HG03039 (cell line): ENCODE data around the gene DYNC1H1.

Experiments
- ATAC-seq: cut with Tn5 transposase; IDR thresholded peaks from one replicate; pipeline ENCODE4 v1.9.1; 2021; ENCODE audit warnings: mild to moderate bottlenecking, moderate library complexity; ENCODE audit not compliant: unreplicated experiment

DYNC1H1 gene

DNA sequence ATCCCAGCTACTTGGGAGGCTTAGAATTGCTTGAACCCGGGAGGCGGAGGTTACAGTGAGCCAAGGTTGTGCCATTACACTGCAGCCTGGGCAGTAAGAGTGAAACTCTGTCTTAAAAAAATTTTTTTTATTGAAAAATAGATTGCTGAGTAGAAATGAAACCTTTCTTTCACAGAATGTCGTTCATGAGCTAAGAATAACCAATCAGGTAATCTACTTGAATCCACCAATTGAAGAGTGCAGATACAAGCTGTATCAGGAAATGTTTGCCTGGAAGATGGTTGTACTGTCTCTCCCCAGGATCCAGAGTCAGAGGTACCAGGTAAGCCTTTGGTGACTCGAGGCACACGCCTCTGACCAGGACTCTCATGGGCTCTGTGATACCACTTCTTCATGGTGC lies 27.0 kb downstream of the DYNC1H1 start:
- no peak for ATAC-seq

DNA sequence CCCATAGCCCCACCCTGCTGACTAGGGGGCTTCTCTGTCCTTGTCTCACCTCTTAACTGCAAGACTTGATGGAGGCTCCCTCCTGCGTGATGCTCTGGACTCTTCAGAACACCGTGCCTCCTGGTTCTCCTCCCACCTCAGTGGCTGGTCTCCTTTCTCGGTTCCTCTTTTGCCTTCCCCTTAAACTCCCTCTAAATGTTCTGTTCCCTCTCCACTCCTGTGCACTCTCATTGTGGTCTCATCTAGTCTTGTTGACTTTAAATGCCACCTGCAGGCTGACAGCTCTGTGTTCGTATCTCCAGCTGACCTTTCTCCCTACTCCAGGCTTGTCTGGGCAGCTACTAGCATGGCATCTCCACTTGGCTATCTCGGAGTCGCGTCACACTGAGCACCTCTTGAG lies 28.3 kb downstream of the DYNC1H1 start:
- ATAC-seq: peak; percentile 86

DNA sequence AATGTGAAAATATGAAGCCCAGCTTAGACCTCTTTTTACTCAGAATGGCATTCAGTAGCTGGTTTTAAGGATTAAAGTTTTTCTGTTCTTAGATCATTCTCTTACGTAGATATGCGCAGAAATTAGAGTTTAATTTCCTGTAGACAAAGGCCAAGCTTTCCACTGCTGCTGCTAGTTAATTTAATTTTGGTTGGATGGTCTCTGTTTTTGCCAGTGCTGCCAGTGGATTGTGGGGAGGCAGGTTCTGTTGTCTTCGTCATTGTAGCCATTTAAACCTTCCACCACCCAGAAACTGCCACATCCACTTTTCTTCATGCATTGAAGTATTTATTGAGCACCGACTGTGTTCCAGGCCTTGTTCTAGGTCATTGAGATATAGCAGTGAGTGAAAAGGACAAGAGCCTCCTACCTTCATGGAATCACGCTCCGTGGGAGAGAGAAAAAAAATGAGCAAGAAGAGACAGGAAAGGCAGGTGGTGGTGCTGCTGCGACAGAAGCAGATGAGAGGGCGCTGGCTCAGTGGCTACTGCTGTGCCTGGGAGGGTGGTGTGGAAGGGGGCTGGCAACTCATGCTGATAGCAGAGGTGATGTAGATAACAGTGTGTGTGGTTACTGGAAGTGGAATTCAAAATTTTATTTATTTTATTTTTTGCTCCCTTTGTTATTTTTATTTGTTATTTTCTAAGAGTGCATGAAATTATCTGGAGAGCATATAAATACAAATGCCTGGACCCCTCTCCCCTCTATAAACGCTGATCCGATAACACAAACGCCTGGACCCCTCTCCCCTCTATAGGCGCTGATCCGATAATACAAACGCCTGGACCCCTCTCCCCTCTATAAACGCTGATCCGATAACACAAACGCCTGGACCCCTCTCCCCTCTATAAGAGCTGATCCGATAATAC lies 33.3 kb downstream of the DYNC1H1 start:
- no peak for ATAC-seq

DNA sequence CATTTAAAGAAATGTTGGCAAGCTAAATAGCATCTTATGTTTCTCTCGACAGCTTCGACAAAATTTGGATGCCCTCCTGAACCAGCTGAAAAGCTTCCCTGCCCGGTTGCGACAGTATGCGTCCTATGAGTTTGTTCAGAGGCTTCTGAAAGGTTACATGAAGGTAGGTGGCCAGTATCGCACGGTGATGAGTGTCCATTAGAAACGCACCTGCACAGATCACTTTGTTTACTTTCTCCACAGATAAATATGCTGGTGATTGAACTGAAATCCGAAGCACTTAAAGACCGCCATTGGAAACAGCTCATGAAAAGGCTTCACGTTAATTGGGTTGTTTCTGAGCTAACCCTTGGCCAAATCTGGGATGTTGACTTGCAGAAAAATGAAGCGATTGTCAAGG lies 36.5 kb downstream of the DYNC1H1 start:
- ATAC-seq: no peak

DNA sequence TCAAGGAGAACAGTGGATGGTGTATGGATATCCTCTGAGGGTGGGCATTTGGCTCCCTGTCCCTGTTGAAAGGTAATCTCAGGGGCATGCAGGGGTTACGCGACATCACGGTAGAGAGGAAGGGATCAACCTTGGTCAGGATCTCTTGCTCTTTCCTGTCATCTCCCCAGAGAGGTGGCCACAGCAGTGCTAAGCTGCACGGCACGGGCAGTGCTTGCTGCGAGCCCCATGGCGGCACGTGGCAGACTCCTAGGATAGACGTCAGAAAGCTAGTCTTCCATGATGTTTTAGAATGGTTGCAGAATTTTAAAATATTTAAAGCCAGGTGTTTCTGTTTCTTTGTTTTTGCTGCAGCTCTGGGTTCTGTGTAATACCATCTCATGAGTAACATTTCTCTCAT lies 41.0 kb downstream of the DYNC1H1 start:
- no peak for ATAC-seq

DNA sequence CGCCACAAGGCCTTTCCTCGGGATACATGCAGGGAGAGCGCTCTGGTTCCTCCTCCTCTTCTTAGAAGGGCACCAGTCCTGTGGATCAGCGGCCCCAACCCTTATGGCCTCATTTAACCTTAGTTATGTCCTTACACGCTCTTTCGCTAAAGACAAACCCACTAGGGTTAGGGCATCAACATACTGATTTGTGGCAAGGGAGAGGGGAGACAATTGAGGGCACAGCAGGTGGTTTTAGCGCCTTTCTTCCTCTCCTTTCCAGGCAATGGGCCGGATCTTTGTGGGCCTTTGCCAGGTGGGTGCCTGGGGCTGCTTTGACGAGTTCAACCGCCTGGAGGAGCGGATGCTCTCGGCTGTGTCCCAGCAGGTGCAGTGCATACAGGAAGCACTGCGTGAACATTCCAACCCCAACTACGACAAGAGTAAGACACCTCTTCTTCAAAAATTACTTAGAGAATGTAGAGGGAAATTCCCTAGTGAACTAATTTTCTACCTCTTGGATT lies 43.6 kb downstream of the DYNC1H1 start:
- no peak for ATAC-seq

DNA sequence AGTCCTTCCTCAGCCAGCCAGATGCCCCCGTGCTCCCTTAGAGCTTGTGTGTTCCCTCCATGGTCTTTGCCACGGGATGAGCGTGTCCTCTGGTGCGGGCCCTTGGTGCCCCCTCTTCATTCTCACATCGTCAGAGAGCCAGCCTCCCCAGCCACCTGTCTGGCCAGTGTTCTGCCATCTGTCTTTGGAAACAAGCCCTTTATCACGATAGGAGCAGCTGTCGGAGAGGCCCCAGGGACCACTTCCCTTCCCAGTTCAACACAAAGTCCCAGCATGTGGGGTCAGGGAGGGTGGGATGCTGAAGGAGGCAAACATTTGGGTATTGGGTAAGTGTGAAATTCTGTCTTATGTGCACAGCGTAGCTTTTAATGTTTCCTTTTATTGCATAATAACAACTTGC lies 44.5 kb downstream of the DYNC1H1 start:
- no peak for ATAC-seq

DNA sequence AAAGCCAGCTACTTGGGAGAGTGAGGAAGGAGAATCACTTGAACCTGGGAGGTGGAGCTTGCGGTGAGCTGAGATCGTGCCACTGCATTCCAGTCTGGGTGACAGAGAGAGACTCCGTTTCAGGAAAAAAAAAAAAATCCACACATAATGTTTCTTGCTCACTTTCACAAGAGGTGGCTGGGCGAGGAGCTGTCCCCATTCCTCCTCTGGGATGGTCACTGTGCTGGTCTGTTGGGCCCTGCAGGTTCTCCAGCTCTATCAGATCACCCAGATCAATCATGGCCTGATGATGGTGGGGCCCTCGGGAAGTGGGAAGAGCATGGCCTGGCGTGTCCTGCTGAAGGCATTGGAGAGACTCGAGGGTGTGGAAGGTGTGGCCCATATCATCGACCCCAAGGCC lies 47.3 kb downstream of the DYNC1H1 start:
- ATAC-seq: no peak

DNA sequence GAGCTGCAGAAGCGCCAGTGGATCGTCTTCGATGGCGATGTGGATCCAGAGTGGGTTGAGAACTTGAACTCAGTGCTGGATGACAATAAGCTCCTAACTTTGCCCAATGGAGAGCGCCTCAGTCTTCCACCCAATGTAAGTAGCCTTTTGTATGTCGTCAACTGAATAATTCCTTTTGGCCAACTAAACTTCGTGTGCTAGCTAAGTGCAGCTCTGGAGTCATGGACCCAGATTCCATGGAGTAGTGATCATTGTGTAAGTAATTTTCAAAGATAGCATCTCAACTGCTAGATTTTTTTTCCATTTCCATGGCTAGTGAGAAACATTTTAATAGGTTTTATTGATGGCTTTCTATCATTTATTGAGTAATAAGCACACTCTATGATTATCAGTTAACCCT lies 48.0 kb downstream of the DYNC1H1 start:
- ATAC-seq: no peak

DNA sequence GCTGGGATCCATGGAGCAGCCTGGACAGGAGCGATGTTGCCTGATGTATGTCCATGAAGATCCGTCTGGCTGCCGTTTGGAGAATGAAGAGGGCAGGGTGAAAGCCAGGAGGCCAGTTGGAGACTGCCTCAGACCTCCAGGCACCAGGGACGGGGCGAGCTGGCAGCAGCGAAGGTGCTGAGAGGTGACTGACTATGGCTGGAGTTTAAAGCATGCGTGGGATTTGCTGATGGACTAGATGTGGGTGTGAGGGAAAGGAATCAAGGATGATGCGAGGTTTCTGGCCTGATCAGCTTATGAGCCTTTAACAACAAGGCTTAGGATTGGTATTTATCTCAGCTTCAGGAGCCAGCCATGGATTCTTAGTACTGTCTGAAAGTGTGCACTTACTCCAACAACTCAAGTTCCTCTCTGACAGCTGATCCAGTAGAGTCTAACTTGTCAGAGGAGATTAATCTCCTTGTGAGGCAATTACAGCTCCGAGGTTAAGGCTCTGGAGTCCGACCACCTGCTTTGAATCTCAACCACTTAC lies 49.4 kb downstream of the DYNC1H1 start:
- ATAC-seq: no peak

DNA sequence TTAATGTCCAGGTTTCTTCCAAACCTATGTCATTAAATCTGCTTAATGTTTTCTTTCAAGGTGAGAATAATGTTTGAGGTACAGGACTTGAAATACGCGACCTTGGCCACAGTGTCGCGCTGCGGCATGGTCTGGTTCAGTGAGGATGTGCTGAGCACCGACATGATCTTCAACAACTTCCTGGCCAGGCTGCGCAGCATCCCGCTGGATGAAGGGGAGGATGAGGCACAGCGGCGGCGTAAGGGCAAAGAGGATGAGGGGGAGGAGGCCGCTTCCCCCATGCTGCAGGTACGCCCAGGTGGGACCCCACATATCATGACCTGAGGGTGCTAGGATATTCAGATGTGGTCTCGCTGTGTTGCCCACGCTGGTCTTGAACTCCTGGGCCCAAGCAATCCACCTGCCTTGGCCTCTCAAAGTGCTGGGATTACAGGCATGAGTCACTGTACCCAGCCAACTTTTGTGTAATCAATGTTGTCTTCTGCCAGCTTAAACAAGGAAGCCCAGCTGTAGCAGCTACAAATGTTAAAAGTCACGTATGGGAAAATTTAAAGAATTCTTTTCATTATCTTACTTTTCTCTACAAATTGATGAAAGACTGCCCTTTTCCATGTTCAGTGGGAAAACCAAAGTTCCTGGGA lies 50.8 kb downstream of the DYNC1H1 start:
- no peak for ATAC-seq

DNA sequence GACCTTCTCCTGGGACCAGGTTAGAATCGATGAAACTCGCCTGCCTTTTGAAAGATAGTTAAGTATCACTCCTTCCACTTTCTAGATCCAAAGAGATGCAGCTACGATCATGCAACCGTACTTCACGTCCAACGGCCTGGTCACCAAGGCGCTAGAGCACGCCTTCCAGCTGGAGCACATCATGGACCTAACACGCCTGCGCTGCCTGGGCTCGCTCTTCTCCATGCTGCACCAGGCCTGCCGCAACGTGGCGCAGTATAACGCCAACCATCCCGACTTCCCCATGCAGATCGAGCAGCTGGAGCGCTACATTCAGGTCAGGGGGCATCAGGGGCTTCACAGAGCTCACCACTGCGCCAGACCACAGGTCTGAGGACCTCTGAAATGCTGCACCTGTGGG lies 51.4 kb downstream of the DYNC1H1 start:
- ATAC-seq: no peak

DNA sequence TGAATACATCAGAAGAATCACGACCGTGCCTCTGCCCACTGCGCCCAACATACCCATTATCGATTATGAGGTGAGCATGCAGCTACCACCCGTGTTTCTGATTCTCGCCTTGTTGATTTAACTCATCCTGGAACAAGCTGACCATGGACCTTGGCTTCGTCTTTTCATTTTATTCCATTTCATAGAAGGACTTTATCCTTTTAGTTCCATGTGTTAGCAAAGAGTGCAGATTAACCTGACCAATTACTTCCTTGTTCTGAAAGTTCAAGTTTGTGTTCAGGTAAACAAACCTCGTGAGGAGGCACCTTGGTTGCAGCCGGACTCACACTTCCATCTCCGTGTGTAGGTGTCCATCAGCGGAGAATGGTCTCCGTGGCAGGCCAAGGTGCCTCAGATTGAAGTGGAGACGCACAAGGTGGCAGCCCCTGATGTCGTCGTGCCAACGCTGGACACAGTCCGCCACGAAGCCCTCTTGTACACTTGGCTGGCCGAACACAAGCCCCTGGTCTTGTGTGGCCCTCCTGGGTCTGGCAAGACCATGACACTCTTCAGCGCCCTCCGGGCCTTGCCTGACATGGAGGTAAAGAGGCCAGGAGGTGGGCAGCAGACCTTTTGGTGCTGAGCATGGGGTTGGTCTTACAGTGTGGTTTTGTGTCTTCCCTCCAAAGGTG lies 52.2 kb downstream of the DYNC1H1 start:
- no peak for ATAC-seq

DNA sequence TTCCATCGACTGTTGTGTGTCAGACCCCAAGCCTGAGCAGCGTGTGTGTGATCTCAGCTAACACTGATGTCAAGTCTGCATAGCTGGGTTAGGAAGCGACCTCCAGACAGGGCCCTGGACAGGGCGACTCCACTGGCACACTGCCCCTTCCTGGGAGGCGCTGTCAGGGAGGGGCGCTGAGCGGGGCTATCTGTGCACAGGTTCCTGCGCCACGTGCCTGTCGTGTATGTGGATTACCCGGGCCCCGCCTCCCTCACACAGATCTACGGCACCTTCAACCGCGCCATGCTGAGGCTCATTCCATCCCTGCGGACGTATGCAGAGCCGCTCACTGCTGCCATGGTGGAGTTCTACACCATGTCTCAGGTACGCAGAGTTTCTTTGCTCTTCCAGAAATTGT lies 53.9 kb downstream of the DYNC1H1 start:
- no peak for ATAC-seq

DNA sequence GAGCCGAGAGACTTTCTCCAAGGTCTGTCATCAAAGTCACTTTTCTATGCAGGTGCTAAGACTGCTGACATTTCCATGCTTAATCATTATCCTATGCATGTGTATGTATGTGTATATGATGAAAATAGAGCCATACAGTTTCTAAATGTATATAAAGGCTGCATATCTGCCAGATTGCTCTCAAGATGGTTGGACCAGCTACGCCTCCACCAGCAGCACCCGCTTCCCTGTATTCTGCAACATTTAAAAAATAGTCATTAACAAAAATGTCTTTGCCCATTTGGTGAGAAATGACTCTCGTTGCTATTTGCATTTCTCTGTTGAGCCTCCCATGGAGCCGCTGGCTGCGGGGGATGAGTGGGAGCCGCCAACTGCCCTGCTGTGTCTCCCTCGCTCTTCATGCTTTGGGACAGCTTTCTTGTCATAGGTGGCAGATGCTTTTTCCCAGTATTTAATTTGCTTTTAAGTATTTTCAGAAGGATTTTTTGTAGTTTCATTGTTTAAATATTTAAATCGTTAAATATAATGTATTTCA lies 54.7 kb downstream of the DYNC1H1 start:
- ATAC-seq: no peak

DNA sequence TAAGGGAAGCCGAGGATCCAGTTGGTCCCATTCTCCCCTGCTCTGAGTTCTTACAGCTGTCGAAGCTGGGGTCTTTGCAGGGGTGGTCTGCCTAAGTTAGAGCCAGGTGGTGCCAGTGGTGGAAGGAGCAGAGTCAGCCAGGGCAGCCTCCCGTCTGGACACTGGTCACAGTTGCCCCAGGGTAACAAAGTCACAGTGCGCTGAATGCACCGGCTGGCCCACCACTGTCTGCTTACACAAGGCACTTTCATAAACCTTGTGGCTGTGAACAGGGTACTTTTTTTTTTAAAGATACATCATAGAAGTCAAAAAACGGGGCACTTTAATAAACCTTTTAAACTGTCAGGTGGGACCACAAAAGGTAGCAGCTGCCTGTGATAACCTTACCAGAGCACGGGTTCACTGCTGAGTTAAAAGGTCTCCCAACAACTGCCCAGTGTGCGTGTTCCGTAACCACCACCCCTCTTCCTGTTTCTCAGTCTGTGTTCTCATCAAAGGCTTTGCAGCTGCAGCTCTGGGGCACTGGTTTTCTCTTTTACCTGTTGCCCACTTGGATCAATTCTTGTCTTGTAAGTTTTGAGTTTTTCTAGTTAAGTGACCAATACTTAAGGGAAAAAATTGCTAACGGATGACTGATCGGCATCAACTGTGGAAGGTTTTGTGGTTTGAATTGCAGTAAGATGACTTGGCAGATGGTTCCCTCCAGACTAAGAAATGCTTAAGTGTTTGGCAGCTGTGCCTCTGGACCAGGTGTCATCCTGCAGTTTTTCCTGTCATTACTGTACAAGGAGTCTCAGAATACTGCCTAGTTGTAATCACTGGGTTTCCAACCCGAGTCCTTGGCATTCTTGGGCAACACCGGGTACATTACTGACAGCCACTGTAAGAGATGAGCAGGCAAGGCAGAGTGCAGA lies 55.9 kb downstream of the DYNC1H1 start:
- ATAC-seq: no peak

DNA sequence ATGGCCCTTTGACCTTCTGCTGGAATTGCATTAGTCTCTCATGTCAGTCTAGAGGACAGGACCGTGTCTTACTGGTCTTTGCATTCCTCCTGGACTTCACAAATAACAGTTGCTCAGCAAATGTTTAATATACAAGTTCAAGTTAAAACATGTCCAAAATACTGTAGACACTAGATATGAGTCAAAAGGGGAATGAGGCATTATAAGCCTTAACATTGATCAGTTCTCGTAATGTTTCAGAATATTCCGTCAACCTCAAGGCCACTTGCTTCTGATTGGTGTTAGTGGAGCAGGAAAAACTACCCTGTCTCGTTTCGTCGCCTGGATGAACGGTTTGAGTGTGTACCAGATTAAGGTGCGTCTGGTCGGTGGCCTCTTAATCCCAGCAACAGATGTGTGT lies 62.6 kb downstream of the DYNC1H1 start:
- no peak for ATAC-seq

DNA sequence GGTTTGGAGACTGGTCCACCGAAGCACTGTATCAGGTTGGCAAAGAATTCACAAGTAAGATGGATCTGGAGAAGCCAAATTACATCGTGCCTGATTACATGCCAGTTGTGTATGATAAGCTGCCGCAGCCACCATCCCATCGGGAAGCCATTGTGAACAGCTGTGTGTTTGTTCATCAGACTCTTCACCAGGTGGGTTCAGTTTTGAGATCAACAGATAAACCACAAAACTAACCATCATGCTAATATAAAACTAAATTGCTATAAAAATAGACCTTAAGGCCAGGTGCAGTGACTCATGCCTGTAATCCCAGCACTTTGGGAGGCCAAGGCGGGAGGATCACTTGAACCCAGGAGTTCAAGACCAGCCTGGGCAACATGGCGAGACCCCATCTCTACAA lies 63.6 kb downstream of the DYNC1H1 start:
- ATAC-seq: no peak

DNA sequence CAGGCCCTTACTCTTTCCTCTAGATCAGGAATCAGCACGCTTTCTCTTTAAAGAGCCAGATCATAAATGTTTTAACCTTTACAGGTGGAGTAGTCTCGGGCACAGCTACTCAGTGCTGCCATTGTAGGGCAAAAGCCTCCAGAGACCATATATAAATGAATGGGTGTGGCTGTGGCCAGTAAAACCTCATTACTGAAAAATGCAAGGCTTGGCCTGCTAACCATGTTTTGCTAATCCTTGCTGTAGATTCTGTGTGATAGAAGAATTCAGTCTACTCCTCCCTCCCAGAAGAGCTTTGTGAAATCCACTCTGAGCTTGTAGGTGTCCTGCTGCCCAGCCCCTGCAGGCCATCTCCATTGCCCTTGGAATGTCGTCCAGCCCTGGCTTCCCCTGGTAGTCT lies 64.4 kb downstream of the DYNC1H1 start:
- ATAC-seq: no peak

DNA sequence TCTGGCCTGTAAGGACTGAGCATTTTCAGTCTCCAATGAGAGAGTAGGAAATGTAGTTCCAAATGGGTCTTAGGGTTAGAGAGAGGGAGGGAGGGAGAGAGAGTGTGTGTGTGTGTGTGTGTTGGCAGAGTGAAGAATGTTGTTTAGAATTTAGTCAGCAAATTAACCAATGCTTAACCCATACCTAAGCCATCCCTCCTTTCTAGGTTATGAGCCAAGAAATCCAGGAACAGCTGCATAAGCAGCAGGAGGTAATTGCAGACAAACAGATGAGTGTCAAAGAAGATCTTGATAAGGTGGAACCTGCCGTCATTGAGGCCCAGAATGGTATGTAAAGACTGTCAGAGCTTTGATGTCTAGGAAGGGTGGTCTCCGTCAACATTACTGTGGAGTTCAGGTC lies 65.6 kb downstream of the DYNC1H1 start:
- no peak for ATAC-seq
